HepG2 (cell line): ENCODE measurements around the gene TOR4A. TPM values are rescaled to one million over a fixed set of nuclear protein-coding genes. Genes with fewer than 3 reads are reported as not detected.

Experiments
- MIXL1 ChIP-seq: IDR thresholded peaks from 2 replicates; pipeline ENCODE4 v1.6.1; 2016
- ONECUT2 ChIP-seq: sonication (generic); formaldehyde crosslinking; IDR thresholded peaks from 2 replicates; pipeline ENCODE4 v1.4.0; 2020; ENCODE audit warnings: missing genetic modification reagents
- PHF8 ChIP-seq: sonication (generic); formaldehyde crosslinking; IDR thresholded peaks from 2 replicates; pipeline ENCODE4 v1.5.0; 2020; ENCODE audit warnings: missing genetic modification reagents
- RAD51 ChIP-seq: fragments of 450-650 bp; IDR thresholded peaks from 2 replicates; pipeline ENCODE4 v1.6.1; 2016; ENCODE audit warnings: borderline replicate concordance
- RELA ChIP-seq: sonication (generic); formaldehyde crosslinking; IDR thresholded peaks from 2 replicates; pipeline ENCODE4 v1.4.0; 2020; ENCODE audit warnings: missing genetic modification reagents
- SMC3 ChIP-seq: IDR thresholded peaks from 2 replicates; pipeline ENCODE4 v1.6.1; 2011; ENCODE audit warnings: low read length, improper control_type of control experiment
- TCF12 ChIP-seq, 2 experiments: fragments of 450-650 bp in 1 of 2; sonication (generic) in 1 of 2; formaldehyde crosslinking in 1 of 2; IDR thresholded peaks; 2 replicates each; pipeline versions ENCODE4 v1.6.1 to v1.8.0; 2017 to 2022; ENCODE audit warnings: antibody characterized with exemption in 1 of 2, mild to moderate bottlenecking in 1 of 2, missing genetic modification reagents in 1 of 2, moderate library complexity in 1 of 2
- TOE1 ChIP-seq: sonication (generic); formaldehyde crosslinking; IDR thresholded peaks from 2 replicates; pipeline ENCODE4 v1.4.0; 2020; ENCODE audit warnings: mild to moderate bottlenecking, missing genetic modification reagents
- ZC3H13 ChIP-seq: sonication (generic); formaldehyde crosslinking; IDR thresholded peaks from 2 replicates; pipeline ENCODE4 v1.8.1; 2023; ENCODE audit warnings: mild to moderate bottlenecking, missing genetic modification reagents, moderate library complexity
- ZFP62 ChIP-seq: sonication (generic); formaldehyde crosslinking; IDR thresholded peaks from 2 replicates; pipeline ENCODE4 v1.4.0; 2020; ENCODE audit warnings: missing genetic modification reagents
- ZNF224 ChIP-seq: sonication (generic); formaldehyde crosslinking; IDR thresholded peaks from 2 replicates; pipeline ENCODE4 v1.5.0; 2020; ENCODE audit warnings: mild to moderate bottlenecking, missing genetic modification reagents
- ZNF30 ChIP-seq: sonication (generic); formaldehyde crosslinking; IDR thresholded peaks from 2 replicates; pipeline ENCODE4 v1.5.0; 2020; ENCODE audit warnings: mild to moderate bottlenecking, missing genetic modification reagents
- ZNF546 ChIP-seq: sonication (generic); formaldehyde crosslinking; conservative IDR thresholded peaks from 2 replicates; pipeline ENCODE4 v1.8.1; 2023; ENCODE audit warnings: mild to moderate bottlenecking, missing genetic modification reagents
- ZNF816 ChIP-seq: sonication (generic); formaldehyde crosslinking; IDR thresholded peaks from 2 replicates; pipeline ENCODE4 v1.8.0; 2022; ENCODE audit warnings: missing genetic modification reagents, mild to moderate bottlenecking, borderline replicate concordance
- polyA plus RNA-seq, 8 experiments: library from polyadenylated mRNA; depleted of rRNA in 3 of 8; stranded (reverse) in 7 of 8; unstranded in 1 of 8; fragments of >200 nt; fragmentation: Illumina TruSeq in 4 of 8; extraction: Trizol in 4 of 8; gene quantifications; 2 replicates each; pipeline versions ENCODE4 v1.2.1 to v1.2.3, GENCODE V29; 2011 to 2016; ENCODE audit warnings: low read depth in 4 of 8, missing spikeins in 1 of 8, mixed read lengths in 1 of 8; ENCODE audit not compliant: insufficient read depth in 1 of 8
- total RNA-seq, 5 experiments: library from RNA; depleted of rRNA; stranded (reverse); fragments of >200 nt; fragmentation: Illumina TruSeq; extraction: Trizol; gene quantifications; 2 replicates each; pipeline ENCODE4 v1.2.3, GENCODE V29; 2016; ENCODE audit warnings: low read depth in 1 of 5
- TF ChIP-seq, protein P1 (sequence below): sonication (generic); formaldehyde crosslinking; IDR thresholded peaks from 2 replicates; pipeline ENCODE4 v1.4.0; 2020; ENCODE audit warnings: missing genetic modification reagents, borderline replicate concordance
- TF ChIP-seq, protein P2 (sequence below): sonication (generic); formaldehyde crosslinking; IDR thresholded peaks from 2 replicates; pipeline ENCODE4 v1.4.0; 2020; ENCODE audit warnings: mild to moderate bottlenecking, missing genetic modification reagents
- TF ChIP-seq, protein P3 (sequence below): sonication (generic); formaldehyde crosslinking; IDR thresholded peaks from 2 replicates; pipeline ENCODE4 v1.5.0; 2020; ENCODE audit warnings: mild to moderate bottlenecking, low read depth, missing genetic modification reagents, borderline replicate concordance
- TF ChIP-seq, protein P4 (sequence below): sonication (generic); formaldehyde crosslinking; IDR thresholded peaks from 2 replicates; pipeline ENCODE4 v1.4.0; 2020; ENCODE audit warnings: missing genetic modification reagents
- TF ChIP-seq, protein P5 (sequence below): sonication (generic); formaldehyde crosslinking; IDR thresholded peaks from 2 replicates; pipeline ENCODE4 v1.4.0; 2020; ENCODE audit warnings: missing genetic modification reagents, mild to moderate bottlenecking, borderline replicate concordance
- TF ChIP-seq, protein P6 (sequence below): IDR thresholded peaks from 2 replicates; pipeline ENCODE4 v1.6.1; 2016; ENCODE audit warnings: low read depth, control low read depth

Gene TOR4A
- total and polyA plus RNA-seq, 2 of the 13 experiments (the other 11 are each of a cell fraction or from before 2014, with no cell fraction given) = 11.1 to 14.2 TPM

DNA sequence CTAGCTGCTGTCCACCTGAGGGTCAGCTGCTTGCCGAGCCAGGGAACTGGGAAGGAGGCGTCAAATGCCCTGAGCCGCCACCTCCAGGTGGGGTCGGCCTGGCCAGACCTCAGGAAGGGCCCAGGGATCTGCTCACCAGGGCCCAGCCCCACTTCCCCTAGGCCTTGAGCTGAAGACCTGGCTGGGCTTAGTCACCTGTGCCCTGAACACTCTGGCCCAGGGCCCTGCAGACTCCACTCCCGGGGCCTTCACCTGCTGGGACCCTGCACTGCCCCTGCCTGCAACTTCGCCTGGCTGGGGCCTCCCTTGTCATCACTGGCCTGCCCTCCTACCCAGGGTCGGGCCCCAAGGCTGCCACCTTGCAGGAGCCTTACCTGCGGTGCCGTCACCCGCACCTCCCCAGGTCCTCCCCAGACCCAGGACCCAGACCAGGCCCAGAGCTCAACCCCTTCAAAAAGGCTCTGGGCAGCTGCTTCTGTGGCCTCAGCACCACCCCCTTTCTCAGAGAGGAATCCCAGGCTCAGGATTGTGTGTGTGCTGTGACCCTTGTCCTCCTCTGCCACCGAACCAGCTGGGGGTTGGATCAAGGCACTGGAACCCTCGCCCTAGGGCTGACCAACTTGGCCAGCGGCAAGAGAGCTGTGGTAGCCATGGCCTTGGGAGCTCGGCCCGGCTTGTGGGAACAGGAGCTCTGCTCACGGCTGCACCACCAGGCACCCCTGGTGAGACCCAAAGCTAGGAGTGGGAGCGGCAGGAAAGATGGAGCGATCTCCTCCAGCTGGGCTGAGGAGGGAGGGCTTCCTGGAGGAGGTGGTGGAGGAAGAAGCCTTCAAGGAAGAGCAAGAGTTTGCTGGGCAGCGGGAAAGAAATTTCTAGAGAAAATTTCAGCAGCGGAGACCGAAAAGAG lies 23.6 kb upstream of the TOR4A start (continued):
- TF ChIP-seq MIXL1 (CRISPR knock-in tag) (no peak), ZC3H13 (CRISPR knock-in tag) (peak; percentile 54; the same call in 1 of the 2 replicates), ZFP62 (CRISPR knock-in tag) (no peak), ZNF546 (CRISPR knock-in tag) (no peak), SMC3 (no peak), ZNF224 (CRISPR knock-in tag) (no peak), ZNF30 (CRISPR knock-in tag) (no peak), RAD51 (no peak), TOE1 (CRISPR knock-in tag) (no peak), PHF8 (CRISPR knock-in tag) (no peak; the same call in 1 of the 2 replicates), TCF12 (IDR thresholded peaks at IDR 0.05) (no peak), TCF12 (CRISPR knock-in tag; IDR thresholded peaks at IDR 0.05) (0 out of 2 replicates have a peak, but pooled peaks have one; percentile 46), ONECUT2 (CRISPR knock-in tag) (no peak), ZNF816 (CRISPR knock-in tag) (no peak), RELA (CRISPR knock-in tag) (no peak)
- TF ChIP-seq, protein P1, sequence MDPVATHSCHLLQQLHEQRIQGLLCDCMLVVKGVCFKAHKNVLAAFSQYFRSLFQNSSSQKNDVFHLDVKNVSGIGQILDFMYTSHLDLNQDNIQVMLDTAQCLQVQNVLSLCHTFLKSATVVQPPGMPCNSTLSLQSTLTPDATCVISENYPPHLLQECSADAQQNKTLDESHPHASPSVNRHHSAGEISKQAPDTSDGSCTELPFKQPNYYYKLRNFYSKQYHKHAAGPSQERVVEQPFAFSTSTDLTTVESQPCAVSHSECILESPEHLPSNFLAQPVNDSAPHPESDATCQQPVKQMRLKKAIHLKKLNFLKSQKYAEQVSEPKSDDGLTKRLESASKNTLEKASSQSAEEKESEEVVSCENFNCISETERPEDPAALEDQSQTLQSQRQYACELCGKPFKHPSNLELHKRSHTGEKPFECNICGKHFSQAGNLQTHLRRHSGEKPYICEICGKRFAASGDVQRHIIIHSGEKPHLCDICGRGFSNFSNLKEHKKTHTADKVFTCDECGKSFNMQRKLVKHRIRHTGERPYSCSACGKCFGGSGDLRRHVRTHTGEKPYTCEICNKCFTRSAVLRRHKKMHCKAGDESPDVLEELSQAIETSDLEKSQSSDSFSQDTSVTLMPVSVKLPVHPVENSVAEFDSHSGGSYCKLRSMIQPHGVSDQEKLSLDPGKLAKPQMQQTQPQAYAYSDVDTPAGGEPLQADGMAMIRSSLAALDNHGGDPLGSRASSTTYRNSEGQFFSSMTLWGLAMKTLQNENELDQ (CRISPR knock-in tag) = no peak
- TF ChIP-seq, protein P2, sequence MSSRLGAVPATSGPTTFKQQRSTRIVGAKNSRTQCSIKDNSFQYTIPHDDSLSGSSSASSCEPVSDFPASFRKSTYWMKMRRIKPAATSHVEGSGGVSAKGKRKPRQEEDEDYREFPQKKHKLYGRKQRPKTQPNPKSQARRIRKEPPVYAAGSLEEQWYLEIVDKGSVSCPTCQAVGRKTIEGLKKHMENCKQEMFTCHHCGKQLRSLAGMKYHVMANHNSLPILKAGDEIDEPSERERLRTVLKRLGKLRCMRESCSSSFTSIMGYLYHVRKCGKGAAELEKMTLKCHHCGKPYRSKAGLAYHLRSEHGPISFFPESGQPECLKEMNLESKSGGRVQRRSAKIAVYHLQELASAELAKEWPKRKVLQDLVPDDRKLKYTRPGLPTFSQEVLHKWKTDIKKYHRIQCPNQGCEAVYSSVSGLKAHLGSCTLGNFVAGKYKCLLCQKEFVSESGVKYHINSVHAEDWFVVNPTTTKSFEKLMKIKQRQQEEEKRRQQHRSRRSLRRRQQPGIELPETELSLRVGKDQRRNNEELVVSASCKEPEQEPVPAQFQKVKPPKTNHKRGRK (CRISPR knock-in tag) = no peak
- TF ChIP-seq, protein P3, sequence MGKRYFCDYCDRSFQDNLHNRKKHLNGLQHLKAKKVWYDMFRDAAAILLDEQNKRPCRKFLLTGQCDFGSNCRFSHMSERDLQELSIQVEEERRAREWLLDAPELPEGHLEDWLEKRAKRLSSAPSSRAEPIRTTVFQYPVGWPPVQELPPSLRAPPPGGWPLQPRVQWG (CRISPR knock-in tag) = no peak
- TF ChIP-seq, protein P4, sequence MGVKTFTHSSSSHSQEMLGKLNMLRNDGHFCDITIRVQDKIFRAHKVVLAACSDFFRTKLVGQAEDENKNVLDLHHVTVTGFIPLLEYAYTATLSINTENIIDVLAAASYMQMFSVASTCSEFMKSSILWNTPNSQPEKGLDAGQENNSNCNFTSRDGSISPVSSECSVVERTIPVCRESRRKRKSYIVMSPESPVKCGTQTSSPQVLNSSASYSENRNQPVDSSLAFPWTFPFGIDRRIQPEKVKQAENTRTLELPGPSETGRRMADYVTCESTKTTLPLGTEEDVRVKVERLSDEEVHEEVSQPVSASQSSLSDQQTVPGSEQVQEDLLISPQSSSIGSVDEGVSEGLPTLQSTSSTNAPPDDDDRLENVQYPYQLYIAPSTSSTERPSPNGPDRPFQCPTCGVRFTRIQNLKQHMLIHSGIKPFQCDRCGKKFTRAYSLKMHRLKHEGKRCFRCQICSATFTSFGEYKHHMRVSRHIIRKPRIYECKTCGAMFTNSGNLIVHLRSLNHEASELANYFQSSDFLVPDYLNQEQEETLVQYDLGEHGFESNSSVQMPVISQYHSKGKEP = no peak
- TF ChIP-seq, protein P5, sequence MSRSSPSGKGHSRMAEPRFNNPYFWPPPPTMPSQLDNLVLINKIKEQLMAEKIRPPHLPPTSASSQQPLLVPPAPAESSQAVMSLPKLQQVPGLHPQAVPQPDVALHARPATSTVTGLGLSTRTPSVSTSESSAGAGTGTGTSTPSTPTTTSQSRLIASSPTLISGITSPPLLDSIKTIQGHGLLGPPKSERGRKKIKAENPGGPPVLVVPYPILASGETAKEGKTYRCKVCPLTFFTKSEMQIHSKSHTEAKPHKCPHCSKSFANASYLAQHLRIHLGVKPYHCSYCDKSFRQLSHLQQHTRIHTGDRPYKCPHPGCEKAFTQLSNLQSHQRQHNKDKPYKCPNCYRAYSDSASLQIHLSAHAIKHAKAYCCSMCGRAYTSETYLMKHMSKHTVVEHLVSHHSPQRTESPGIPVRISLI (CRISPR knock-in tag) = no peak
- TF ChIP-seq, protein P6, sequence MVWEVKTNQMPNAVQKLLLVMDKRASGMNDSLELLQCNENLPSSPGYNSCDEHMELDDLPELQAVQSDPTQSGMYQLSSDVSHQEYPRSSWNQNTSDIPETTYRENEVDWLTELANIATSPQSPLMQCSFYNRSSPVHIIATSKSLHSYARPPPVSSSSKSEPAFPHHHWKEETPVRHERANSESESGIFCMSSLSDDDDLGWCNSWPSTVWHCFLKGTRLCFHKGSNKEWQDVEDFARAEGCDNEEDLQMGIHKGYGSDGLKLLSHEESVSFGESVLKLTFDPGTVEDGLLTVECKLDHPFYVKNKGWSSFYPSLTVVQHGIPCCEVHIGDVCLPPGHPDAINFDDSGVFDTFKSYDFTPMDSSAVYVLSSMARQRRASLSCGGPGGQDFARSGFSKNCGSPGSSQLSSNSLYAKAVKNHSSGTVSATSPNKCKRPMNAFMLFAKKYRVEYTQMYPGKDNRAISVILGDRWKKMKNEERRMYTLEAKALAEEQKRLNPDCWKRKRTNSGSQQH (CRISPR knock-in tag) = no peak; the same call in 1 of the 2 replicates
